Fibroblast of peridontal ligament (primary cell): ENCODE results near the gene GPR68.
"Not testable (repeated sequence)": the region's sequence is repeated elsewhere in the genome, so short reads cannot be mapped to it uniquely, and the experiment has no call there.

Source experiments
- DNase-seq: peaks from one replicate; pipeline ENCODE4 v3.0.0-alpha.2; 2010; ENCODE audit errors: extremely low read depth

Gene GPR68

DNA sequence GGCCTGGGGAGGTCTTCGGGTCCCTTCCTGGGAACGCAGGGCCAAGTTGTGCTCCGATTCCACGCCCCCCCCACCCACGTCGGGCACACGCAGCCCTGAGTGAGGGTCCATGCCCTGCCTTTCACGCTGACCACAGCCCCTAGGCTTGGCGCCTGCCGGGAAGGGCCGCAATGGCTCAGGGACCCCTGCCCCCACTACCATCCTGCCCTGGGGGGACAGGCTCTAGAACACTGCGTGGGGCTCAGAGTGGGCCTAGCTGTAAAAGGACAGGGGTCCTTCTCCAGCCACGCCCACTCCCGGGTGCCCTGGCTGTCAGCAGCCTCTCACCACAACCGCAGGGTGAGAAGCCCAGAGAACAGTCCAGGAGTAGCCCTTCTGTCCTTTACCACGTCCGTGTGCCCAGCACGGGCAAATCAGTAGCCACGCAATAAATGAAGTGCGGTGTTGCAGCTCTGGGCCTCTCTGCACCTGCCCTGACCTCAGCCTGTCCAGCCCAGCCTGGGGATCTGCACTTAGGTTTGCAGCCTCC lies 9.4 kb upstream of the GPR68 start:
- no peak for DNase-seq

DNA sequence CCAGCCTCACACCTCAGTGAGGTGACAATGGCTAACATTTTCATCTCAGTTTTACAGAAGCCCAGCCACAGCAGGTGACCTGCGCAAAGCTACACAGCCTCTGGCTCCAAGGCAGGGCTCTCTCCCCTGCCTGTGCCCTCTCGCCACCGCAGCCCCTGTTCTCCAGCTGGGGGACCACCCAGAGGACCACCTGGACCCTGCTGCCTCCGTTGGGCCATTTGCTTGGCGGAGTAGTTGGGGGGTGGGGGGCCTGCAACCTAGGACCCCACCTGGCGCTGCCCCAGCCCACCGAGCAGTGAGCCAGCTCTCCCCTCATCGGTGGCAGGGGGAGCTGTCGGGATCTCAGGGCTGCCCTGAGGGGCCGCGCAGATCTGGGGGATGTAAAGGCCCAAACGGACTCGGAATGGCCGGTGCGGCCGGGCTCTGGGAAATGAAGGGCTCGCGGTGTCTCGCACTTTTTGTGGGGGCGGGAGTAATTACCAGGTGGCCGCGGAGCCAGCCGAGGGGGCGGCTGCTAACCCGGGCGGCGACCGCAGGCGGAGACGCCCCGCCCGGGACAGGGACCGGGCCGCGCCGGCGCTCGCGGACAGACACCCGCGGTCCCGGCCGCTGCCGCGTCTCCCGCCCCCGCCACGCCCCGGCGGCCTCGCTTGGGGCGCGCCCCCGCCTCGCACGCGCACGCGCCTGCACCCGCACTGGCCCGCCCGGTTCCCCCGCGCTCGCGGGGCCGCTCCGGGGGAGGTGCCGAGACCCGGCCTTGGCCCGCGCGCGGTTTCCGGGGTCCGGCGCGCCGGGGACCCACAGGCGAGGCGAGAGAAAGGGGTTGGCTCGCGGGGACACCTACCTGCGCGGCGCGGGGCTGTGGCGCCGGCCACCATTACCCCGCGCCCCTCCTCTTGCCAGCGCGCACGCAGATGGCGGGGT lies 8.6 kb upstream of the GPR68 start:
- no peak for DNase-seq

DNA sequence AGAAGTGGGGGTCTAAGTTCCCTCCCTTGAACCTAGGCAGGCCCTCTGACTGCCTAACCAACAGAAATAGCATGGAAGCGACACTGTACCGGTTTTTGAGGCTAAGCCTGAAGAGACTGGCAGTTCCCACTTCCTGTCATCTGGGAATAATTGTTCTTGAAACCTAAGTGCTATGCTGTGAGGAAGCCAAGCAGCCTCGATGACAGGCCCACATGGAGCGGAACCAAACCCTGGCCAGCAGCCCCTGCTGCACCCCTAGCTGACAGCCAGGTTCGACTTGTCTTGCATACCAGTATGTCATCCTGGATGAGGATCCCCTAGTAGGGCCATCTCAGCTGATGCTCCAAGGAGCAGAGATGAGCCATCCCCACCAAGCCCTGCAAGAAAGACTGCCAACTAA lies 6.4 kb upstream of the GPR68 start:
- no peak for DNase-seq

DNA sequence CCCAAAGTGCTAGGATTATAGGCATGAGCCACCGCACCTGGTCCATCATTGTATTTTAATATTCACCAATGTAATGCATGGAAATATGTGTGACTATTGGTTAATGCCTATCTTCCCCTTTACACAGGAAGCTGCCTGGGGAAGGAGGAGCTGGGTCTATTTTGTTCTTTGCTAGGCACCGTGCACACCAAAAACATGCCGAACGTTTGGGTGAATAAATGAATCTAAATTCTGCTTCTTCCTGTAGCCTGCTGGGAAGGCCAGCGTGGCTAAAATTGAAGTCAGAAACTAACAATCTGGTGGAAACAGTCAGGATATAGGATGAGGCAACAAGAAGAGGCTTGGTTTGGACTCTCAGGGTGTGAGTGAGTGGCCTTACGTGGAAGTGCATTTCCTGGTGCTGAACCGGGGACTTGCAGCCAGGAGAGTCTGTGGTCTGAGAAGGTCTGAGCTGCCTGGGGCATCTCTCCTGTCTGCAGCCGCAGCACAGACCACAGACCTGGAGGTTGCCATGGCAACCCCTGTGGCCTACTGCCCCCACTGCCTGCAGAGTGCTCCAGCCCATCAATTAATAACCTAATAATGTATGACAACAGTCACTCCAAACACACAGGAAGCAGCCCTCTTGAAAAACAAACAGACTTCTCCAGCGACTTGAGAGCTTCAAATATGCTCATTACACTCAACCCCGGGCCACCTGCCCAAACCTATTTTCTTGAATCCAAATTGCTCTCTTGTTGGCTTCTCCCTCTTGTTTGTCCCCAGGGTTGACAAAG lies 5.5 kb upstream of the GPR68 start:
- no peak for DNase-seq

DNA sequence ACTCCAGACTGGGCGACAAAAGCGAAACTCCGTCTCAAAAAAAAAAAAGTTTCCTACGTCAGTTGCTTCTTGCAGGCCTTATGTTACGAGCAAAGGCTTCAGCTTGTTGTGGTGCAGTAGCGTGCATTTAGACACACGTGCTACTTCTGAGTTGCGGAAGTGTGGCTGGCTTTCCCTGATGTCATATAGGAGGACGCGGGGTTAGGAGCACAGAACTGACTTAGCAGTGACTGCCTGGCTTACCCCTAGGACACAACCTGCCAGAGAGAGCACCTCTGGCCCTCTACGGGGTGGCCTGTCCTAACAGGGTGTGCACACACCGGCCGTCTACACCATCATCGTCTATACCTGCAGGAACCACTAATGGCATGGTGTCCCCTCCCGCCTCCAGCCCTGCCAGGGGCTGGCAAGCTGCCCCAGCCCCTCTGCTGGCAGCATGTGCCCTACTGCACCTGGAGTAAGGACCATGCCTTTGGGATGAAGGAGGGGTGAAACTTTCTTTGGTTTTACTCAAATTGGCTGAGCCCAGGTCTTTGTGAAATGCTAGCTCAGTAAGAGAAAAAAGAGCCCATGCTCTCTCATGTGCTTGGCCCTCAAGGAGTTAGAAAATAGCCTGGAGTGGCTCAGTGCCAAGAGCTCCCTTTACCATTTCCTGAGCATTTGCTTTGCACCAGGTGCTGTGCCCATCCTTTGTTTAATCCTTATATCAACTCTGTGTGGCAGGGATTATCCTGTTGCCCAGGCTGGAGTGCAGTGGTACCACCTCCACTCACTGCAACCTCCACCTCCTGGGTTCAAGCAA lies 1.7 kb upstream of the GPR68 start:
- DNase-seq = no peak

DNA sequence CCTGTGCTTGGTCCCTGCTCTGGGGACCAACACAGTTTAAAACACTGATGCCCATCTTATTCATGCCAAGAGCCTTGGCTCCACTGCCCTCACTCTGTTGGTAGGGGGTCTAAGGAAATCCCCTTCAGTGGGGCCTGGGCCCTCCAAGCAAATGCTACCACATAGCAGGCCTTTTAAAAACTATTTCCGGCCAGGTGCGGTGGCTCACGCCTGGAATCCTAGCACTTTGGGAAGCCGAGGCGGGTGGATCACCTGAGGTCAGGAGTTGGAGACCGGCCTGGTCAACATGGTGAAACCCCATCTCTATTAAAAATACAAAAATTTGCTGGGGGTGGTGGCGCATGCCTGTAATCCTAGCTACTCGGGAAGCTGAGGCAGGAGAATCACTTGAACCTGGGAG lies 1.1 kb upstream of the GPR68 start:
- not testable (repeated sequence) for DNase-seq

DNA sequence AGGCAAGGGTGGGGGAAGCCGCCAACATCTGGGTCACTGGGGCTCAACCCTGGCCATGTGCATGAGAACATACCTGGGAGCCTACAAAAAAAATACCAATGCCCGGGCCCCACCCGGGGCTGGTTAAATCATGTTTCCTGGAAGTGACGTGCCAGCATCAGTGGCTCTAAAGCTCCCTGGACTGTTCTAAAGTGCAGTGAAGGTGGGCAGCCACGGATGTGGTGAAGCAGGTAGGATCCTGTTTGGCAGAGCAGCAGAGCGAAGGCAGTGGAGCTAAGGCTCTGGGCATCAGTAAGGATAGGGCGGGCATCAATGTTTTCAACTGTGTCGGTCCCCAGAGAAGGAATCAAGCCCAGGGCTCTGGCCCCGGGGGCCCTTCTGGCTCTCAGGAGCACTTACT lies 525 bp upstream of the GPR68 start:
- no peak for DNase-seq

DNA sequence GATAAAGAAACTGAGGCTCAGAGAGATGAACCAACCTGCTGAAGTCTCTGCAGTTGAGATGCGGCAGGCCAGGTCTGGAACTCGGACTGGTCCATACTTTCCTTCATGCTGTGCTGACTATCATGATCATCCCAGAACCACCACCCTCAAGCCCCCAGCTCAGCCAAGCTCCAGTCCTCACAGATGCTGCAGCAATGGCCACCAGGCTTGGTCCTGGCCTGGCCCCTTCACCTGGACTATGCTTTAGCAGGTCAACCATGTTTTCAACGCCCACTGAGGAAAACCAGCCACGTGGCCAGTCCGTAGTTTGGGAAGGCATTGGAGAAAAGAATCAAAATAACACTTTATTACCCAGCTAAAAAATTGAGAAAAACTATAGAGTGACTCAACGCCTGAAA lies 1.4 kb downstream of the GPR68 start:
- DNase-seq = no peak

DNA sequence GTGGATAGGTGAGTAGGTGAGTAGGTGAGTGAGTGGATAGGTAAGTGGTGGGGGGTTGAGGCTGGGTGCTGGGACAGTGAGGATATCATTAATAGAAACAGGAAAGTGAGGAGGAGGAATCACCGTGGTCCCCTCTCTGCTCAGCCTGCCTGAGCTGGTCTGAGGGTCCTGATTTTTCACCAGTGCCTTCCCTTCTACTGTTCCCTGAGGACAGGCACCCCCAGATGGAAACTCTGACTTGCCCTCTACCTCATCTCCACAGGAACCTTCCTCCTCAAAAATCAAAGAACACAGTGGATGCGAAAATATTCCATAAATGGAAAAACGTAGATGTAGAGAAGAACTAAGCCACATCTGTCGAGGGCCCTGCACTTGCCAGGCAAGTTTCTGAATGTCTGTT lies 1.9 kb downstream of the GPR68 start:
- DNase-seq = no peak

DNA sequence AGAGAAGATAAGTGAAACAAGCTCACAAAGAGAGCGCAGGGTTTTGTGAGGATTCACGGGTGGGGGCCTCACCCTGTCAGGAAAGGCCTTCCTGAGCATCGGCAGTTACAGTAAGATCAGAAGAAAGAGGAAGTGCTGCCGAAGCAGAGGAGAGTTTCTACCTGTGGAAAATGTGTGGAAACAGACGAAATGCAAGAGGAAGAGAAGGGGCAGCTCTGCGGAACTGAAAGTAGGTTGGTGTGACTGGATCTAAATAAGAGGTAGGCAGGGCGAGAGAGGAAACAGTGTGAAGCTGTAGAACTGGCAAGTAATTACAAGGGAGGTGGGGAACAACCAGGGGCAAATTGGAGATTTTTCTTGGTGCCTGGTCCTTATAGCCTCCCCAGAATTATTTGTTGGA lies 2.6 kb downstream of the GPR68 start:
- DNase-seq = no peak

DNA sequence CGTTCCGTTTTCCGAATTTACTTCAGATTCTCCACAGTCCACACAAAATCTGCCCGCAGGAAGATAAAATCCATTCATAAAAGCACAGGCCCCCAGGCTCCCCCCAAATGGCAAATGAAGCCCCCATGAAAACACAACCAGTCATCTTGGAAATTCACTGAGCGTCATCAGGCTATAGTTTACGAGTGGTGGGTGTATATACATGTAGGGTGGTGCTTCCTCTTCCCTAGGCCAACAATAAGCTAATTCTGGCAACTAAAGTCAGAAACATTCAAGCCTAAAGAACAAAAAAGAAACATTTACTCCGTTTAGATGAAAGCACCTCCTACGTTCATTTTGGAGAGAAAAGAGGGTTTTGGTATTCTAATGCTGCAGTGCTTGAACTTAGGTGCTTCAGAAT lies 5.8 kb downstream of the GPR68 start:
- no peak for DNase-seq

DNA sequence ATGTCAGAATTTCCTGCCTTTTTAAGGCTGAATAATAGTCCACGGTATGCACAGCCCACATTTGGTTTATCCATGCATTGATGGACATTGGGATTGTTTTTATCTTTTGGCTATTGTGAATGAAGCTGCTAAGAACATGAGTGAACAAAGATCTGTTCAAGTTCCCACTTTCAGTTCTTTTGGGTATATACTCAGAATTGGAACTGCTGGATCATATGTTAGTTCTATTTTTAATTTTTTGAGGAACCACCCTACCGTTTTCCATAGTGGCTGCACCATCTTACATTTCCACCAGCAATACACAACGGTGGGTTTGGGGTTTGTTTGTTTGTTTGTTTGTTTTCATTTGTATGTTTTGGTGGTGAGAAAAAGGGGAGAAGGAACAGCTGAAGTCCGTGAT lies 6.4 kb downstream of the GPR68 start:
- no peak for DNase-seq

DNA sequence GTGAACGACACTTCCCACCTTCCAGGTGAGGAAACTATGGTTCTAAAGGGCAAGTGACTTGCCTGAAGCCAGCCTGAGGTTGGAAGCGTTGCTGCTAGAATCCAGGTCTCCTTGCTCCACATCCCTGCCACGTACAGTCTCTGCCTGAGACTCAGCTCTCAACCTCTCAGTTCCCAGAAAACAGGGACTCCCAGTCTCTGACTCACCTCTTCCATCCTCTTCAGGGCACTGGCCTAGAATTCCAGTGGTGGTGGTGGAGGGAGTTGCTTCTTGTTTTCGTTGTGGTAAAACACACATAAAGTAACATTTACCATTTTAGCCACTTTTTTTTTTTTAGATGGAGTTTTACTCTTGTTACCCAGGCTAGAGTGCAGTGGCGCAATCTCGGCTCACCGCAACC lies 7.3 kb downstream of the GPR68 start:
- DNase-seq = peak; percentile 75

DNA sequence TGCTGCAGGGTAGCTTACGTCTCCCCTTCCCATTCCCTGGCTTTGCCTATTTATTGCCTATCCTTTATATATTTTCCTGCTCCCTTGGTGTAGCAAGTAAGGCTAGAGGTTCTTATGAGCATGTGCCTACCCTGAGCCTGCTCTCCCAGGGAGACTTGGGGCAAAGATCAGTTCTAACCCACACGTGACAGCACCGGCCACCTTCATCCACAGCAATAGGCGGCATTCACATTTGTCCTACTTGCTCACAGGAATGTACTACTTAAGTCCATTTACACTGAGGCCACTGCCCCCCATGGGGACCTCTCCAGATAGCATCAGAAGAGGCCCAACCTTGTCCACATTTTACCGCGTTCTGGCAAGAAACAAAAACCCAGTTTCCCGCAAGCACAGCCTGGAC lies 8.7 kb downstream of the GPR68 start:
- DNase-seq = no peak

DNA sequence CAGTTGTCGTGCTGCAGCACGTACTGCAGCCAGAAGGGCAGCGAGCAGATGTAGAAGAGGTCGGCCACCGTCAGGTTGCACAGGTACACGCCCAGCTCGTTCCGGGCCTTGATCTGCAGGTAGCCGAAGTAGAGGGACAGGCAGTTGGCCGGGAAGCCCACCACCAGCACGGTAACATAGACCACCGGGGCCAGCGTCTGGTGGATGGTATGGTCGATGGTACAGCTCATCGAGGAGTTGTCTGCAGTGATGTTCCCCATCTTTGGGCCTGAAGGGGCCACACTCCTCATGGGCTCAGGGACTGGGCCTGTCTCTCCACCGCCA lies 9.8 kb downstream of the GPR68 start:
- no peak for DNase-seq

DNA sequence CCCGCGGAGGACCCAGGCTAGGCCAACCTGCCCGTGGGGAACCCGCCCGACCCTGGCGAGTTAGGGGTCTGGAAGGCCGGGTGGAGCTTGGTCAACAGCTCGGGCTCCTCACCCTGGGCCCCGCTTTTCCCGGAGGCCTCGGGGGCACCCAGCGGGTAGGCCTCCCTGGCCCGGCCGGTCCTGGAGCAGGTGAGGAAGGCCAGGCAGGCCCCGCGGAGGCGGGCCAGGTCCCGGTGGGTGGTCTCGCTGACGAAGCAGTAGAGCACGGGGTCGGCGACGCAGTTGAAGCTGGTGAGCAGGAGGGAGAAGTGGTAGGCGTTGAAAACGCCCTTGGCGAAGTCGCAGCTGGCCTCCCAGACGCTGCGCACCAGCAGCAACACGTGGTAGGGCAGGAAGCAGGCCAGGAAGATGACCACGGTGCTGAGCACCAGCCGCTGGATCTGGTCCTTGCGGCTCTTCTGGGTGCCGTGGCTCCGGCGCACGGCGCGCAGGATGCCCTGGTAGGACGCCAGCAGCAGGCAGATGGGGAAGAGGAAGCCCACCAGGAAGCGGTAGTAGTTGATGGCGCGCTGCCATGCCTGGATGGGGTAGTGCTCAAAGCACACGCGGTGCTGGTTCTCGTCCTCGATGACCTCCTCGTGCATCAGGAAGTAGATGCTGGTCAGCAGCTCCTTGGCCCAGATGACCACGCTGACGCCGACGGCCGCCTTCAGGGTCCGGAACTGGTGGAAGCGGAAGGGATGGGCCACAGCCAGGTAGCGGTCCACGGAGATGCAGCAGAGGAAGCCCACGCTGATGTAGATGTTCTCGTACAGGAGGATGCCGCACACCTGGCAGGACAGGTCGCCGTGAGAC lies 10.3 kb downstream of the GPR68 start:
- DNase-seq = no peak

DNA sequence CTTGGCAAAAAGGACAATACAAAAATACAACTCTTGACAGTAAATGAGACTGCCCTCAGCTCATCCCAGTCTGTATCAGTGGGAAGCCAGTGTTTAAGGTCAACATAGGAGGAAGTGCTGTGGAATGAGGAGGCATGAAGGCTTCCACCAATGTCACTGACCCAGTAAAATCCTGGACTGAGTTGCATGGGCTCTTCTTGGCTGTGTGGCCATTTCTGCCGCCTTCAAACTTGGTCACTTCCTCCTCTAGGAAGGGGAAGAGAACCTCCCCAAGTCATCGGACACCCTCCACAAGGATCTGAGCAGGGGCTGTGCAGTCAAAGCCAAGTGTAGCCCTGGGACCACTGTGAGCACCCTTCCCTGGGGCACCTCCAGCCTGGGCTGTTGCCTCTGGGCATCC lies 11.9 kb downstream of the GPR68 start:
- DNase-seq = no peak

DNA sequence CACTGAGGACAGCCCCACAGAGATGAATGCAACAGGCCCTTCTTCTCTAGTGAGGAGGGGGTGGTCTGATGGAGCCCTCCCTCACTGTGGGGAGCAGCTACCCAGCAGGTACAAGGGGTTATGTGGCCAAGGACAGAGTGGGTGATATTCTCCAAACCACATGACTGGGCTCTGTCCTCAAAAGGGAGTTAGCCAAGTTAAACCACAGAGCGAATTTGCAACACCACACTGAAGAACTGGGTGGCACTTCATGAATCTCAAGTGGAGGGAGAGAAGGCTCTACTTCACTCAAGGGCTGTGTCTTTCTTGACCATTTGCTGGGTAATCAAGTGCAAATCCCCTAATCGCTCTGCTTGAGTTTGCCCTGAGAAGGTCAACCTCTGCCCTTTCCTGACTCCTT lies 12.5 kb downstream of the GPR68 start:
- no peak for DNase-seq

DNA sequence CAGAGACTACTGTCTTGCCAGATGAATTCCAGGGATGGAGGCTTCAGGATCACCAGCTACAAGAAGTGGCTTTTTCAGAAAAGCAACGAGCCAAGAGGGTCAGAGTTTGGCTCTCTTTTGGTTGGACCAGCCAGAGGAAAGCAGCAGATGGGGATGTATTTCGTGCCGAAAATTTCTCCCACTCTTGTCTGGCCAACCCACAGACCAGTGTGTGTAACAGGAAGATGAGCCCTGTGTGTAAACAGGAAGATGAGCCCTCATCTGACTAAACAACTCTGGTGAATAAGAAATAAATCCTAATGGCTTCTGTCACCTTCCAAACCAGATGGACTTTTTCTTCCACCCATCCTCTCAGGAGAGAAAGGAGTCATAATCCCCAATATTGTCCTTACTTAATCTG lies 13.1 kb downstream of the GPR68 start:
- no peak for DNase-seq

DNA sequence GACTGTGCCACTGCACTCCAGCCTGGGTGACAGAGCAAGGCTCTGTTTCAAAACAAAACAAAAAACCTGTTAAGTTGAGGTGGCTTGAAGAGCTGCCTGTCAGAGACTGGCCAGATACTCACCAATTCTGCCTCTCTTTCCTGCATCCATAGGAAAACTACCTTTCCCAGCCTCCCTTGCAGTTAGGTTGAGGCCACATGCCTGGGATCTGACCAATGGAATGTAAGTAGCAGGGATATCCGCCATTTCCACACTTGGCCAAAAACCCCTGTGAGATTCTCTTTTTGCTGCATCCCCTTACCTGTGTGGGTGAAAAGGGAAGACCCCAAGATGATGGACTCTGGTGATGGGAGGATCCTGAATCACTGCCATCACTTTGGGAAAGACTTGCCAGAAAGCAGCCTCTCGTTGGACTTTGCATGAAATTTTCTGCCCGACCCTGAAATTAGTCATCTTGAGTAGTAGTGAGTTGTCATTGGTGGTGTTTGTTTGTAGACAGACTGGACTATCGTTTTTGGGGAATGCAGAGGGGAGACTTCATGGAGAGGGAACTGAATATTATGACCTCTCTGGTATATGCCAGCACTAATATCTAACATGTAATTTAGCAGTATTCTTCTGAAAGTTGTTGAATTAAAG lies 14.0 kb downstream of the GPR68 start:
- DNase-seq = peak; percentile 39

DNA sequence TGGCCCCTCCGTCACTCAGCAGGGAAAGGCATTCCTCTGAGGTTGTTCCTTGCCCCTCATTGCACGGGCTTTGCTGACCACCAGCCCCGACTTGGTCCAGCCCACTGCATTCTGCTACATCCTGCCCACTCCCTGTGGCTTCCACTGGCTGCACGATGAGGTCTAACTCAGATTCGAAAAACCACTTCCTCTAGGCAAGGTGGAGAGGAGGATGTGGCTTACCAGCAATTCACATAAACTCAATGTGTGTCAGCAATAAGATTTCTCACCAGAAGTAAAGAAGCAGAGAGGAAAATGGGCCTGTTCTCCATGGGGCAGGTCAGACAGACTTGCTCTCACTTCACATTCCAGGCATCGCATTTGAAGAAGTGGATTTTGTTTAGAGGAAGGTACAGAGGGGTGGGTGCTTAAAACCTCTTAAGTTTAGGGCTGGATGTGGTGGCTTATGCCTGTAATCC lies 14.7 kb downstream of the GPR68 start:
- DNase-seq = no peak
